Left renal cortex interstitium (tissue), 4 donors: Measurements from ENCODE around the gene TPM1. TPM values are rescaled to one million over a fixed set of nuclear protein-coding genes. Genes with fewer than 3 reads are reported as not detected.
"Not testable (repeated sequence)": the region's sequence is repeated elsewhere in the genome, so short reads cannot be mapped to it uniquely, and the experiment has no call there.

Experiments used
- DNase-seq, 4 donors: peaks; one replicate each; pipeline ENCODE4 v3.0.0-alpha.2; 2013; ENCODE audit warnings: low read depth in 4 of 4, low spot score in 2 of 4, missing footprints in 1 of 4
- polyA plus RNA-seq, 4 donors: library from polyadenylated mRNA; unstranded; fragments of 120-200 nt; gene quantifications; one replicate each; pipeline ENCODE4 v1.2.1, GENCODE V29; 2013; ENCODE audit not compliant: insufficient read length in 4 of 4

Gene TPM1
- polyA plus RNA-seq, result 100 to 1,000 TPM; 453 to 683 (median 526) TPM

DNA sequence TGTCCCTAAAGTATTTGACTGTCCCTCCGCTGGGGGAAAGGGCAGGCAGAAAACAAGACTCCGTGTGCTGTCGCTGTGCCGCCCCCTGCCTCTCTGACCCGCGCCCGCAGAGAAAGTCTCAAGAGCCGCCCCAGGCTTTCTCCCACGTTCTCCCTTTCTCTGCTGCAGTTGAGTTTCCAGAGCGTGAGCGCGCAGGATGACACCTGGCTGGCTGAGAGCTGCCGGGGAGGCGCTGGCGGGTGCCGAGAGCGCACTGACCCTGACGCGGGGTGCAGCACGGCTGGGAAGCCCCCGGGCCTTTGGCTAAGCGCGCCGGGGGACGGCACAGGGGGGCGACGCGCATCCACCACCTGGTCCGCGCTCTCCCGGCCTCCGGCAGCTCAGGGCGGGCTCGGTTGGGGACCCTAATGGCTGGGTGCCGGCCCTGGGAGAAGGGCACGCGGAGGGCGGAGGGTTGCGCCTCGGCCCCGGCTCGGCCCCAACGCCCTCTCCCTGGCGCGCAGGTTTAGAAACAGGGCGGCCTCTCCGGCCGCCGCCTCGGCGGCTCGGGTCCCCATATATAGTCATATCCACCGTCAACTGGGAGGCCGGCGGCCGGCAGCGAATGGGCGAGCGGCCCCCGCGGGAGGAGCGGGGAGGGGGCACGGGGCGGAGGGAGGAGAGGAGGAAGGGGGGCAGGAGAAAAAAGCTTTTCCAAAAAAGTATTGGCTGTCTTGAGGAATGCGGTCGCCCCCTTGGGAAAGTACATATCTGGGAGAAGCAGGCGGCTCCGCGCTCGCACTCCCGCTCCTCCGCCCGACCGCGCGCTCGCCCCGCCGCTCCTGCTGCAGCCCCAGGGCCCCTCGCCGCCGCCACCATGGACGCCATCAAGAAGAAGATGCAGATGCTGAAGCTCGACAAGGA, at the start of gene TPM1:
Gene TPM1, plus strand, starts transcription at position 774 of the 903 bp plus-strand sequence. Its CDS starts 83 bp downstream, at position 857.
- peak in 1 of 4 donors; percentile 76 for DNase-seq

DNA sequence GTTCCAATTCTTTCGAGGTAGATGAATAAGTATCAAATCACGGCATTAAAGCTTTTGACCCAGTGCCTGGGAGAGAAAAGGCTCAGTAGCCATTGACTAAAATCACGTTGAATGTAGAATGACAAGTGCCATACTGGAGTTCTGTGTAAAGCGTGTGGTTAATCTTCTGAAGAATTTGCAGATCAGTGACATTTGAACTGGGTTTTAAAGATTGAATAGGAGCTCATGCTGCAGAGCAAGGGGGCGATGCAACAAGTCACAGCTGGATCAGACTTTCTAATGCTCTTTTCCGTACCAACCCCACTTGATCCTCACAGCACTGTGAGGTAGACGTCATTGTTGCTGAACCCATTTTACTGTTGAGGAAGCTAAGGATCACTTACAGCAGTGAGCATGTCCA, 49.5 kb upstream of the TPM1 start:
- DNase-seq, result no peak

DNA sequence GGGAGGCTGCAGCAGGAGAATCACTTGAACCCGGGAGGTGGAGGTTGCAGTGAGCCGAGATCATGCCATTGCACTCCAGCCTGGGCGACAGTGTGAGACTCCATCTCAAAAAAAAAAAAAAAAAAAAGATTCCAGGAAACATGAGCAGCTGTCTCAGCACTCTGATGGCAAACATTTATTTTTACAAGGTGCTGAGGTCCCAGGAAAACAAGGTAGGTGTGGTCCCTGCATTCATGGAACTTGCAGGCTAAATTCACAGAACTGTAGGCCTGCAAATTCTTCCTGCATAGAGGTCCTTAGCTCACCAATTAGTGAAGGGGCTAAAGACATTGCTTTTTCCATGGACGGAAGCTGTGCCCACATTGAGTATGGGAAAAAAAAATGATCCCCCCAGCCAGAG, 48.9 kb upstream of the TPM1 start:
- not testable (repeated sequence) for DNase-seq

DNA sequence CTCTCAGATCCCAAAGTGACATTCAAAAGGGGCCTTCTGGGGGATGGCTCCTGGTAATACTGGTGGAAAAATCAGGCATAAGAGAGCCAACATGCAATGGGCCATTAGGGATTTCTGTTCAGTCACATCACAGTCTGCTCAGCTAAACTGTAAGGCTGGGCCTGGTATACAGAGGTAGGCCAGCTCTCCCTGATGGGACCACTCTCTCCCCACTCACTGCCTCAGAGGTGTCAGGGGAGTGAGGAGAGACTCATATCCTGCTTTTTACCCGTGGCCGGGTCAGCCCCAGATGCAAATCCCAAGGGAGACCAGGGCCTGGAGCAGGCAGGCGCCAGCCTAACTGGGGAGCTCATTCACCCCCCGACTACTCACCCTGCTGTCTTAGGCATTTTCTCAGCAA, 48.1 kb upstream of the TPM1 start:
- no peak for DNase-seq

DNA sequence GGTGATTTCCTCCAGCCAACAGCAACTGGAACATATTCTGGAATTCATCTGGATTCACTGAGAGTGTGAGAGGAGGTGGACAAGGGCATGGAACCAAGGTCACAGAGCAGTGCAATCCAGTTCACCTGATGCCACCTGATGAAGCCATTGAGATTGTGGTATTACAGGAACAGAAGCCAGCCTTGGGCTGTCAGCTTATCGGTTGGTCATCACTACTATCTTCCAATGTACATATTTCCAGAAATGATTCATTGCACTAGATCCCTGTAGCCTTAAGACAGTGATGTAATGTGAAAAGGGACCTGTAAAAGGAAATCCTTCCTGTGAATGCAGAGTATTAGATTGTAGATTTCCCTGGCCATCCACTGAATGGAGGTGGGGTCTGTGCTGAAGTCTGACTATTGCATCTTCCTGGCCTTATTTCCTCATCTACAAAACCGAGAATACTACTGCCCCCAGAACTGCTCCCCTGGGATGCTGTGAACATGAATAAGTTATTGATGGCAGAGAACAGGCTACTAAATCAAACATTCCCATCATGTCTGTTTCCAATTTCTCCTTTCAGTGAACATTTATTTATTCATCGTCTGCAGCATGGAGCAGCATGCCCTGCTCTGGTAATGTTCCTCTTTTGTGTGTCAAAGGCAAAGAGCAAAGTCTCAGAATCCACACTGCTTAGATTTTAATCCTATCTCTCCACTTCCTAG, 47.4 kb upstream of the TPM1 start:
- DNase-seq, result no peak

DNA sequence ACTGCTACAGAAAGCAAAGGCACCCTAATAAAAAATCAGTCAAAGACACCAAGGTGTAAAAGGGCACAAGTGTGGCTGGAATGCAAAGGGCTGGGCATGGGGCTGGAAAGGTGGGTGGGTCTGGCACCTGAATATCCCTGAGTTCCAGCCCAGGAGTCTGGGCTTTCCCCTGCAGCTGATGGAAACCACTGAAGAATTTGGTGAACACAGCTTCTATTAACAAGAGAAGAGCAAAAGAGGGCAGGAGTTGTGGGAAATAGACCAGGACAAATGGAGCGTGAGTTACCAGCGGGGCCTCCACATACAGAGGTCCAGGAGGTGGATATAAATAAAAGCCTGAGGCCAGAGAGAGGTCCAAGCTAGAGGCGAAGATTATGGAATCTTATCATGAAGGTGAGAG, 45.1 kb upstream of the TPM1 start:
- no peak for DNase-seq

DNA sequence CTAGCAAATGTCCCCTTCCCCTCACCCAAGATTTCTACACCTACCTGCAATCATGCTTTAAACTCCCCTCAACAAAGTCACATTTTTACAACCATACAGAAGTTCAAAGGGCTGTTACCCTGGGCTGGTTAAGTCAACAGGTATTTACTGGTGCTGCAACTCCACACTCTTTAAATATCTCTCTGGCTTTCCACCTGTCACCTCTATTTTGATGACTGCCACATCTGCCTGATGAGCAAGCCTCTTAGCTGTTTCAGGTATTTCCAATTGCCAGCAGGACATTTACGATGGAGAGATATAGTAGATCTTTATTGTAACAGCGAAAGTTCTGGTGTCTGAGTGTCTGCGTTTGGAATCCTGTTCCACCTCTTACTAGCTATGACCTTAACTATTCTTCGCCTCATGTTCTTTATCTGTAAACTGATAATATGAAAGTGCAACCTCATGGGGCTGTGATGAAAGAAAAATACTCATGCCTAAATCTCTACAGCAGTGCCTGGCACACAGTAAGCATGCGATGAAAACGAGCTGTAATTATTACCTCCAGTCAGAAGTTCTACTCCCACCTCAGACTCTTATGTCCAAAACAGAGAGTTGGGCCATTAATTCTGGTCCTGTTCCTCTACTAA, 44.2 kb upstream of the TPM1 start:
- no peak for DNase-seq

DNA sequence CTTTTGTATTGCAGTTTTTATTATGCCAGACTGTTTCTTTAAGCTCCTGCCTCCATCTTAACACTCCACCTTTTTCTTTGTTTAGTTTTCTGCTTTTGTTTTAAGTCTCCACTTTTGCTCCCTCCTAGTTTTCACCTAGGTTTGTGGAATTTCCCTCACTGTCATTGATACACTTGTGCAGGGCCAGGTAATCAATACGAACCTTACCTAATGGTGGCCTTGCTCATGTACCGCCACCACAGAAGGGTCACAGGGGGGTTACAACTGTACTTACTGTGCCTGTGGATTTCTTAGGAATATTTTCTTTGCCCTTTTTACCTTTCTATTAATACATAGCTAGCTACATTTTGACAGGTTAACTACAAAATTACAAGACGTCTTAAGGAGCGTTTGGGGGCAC, 43.4 kb upstream of the TPM1 start:
- DNase-seq, result no peak

DNA sequence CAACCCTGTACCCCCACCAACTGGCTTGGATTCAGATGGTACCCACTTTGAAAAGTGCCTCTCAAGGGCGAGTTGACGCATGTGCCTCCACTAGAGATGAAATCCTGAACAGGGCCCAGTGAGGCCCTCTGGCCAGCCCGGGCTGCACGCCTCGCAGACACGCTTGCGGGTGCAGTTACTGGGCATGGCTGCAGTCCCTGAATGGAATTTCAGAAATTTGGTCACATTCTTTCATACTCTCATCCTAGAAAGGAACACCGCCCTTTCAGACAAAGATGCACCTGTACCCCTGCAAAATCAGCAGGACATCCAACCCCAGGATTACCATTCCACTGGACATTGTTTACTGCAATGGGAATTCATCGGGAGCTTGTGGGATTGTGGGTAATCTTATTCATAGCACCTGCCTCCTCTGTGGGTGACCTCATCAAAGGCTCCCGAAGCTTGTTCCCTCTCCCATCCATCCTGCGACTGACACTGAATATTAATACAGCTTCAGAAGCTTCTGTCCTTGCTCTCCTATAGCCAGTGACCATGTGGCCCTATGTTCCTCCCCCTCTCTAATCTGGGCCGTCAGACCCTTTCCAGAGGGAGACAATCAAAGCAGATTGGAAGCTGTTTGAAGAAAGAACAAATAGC, 42.5 kb upstream of the TPM1 start:
- no peak for DNase-seq

DNA sequence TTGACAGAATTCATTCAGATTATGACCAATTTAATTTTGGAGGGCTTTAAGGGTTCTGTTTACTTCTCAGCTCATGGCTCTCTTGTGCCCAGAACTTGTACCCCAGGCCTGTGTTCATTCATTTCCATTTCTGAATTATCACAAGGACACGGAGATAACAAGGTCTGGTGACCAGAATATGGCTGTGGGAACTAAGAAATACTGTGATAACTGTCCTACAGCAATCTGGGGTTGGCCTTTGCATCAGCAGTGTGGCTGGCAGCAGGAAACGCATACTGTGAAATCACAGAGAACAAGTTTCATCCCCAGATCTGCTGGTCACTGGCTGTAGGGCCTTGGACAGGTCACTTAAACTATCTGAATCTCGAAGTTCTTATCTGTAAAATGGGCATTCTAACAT, 41.8 kb upstream of the TPM1 start:
- DNase-seq, result no peak

DNA sequence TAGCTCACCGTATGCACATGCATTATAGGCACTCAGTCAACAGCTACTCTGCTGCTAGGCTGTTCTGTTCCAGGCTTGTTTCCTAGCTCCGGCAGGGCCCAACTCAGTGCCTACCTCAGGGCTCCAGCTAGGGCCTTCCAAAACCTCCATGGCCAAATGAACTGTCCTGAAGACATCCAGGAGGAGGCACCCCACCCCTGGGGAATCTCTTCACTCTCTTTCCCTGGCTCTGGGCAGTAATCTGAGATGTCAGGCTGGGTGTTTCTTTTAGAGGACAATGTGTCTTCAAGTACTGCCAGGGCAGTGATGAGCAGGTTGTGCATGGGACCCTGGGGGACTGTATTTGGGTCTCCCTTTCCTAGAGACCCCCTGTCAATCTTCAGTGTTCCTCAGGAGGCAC, 38.3 kb upstream of the TPM1 start:
- no peak for DNase-seq

DNA sequence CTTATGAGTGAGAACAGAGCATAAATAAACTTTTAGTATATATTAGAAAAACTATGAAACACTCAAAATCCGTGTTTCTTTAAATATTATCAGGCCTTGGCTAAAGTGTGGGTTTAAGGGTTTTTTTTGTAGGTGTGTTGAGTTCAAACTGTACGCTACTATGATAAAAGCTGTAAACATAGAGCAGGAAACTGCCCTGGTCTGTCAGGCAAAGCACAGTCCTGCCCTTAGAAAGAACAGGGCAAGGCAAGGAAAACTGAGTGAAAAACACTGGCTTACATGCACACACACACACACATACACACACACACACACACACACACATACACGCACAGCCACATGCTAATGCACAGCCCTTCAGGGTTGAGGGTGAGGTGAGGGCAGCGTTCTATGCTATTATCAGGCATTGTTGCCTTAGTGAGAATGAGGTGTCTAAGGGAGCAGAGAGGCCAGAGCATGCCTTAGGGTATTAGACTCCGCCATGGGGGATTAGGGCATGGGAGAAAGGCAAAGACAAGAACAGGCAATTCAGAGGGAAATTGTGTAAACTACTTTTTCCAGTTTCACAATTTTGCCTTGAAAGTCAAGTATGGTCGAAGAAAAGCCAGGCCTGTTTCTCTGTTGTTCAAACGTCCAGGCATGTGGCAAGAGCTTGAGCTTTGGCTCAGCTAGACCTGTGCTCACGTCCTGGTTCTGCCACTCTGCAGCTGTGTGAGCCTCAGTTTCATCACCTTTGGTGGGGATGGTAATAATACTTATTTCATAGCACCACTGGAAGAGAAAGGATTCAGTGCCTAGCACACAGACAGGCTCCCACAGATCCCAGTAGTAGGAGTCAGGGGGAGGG, 36.3 kb upstream of the TPM1 start:
- DNase-seq, result no peak

DNA sequence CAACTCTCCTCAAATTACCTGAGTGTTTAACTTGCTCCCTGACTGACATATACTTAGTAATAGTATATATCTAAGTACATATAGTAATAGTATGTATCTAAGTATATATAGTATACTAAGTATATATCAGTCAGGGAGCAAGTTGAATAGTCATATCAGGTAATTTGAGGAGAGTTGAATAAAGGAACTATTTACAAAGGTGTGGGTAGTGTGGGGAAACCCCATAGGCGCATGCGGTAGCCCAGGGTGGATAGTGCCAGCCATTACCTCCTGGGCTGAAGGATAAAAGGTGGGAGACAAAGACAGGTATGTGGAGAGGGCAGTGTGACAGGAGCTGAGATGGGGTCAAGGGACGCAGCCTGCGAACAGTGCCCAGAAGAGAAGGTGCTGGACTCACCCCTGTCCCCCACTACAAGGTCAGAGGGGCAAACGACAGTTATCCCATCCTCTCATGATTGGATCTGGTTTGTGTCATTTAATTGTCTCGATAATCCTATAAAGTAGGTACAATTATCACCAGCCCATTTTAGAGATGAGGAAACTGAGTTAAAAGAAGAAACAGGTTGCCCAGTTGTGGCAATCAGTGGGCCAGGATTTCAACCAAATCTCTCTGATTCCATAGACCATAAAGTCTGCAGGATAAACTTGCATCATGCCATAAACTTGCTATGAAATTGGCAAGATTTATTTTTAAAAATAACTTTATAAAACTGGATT, 34.1 kb upstream of the TPM1 start:
- no peak for DNase-seq

DNA sequence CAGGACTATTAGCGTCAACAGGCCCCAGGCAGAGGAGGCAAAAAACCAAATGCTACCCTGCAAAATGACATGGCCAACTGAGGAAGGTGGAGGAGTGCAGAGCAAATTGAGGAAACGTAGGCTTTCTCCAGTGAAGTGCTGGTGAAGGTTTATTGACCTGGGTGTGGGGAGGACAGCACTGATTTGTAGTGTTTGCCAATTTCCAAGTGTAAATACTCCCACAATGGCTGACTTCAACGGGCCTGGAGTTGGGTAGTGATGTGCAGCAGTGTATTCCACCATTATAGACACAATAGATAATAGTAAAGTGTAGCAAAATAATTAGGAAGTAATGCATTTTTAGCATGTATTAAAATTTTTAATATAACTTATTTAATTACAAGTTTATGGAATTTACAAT, 32.2 kb upstream of the TPM1 start:
- no peak for DNase-seq

DNA sequence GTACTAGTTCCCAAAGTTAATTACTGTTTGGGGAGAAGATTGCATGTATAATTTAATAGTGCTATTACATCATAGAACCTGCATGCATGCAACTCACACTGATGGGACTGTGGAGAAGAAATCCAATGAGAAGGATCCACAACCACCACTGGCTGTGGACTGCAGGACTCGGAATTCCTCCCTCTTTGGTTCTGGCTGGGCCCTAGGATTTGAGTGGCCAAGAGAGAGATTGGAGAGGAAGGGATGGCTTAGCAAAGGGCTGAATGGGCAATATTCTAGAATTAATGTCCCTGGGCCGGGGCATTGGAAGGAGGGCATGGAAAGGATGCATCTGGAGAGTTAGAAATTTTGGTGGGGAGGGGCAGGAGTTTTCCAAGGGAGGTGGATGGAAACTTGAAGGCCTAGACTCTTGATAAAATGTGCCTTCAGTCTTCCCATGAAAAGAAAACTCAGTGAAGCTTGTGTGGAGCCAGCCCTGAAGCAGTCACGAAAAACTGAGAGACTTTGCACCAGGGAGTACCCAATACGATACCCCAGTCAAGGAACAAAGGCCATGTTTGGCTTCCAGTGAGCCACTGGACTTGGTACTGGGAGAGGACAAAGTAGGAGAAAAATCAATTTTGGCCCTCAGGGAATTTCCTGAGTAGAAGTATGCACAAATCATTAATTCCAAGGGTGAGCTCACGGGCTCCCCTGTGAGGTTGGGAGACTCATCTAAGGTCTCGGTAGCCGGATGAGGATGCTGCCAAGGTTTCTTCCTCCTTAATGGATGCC, 31.4 kb upstream of the TPM1 start:
- DNase-seq, result no peak

DNA sequence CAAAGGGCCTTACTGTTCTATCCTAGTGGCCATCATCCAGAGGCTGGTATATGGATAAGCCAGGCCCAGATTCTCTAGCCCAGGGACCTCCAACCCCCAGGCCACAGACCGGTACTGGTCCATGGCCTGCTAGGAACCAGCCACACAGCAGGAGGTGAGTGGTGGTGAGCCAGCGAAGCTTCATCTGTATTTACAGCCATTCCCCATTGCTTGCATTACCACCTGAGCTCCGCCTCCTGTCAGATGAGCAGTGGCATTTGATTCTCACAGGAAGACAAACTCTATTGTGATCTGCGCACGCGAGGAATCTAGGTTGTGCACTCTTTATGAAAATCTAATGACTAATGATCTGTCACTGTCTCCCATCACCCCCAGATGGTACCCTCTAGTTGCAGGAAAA, 30.1 kb upstream of the TPM1 start:
- no peak for DNase-seq

DNA sequence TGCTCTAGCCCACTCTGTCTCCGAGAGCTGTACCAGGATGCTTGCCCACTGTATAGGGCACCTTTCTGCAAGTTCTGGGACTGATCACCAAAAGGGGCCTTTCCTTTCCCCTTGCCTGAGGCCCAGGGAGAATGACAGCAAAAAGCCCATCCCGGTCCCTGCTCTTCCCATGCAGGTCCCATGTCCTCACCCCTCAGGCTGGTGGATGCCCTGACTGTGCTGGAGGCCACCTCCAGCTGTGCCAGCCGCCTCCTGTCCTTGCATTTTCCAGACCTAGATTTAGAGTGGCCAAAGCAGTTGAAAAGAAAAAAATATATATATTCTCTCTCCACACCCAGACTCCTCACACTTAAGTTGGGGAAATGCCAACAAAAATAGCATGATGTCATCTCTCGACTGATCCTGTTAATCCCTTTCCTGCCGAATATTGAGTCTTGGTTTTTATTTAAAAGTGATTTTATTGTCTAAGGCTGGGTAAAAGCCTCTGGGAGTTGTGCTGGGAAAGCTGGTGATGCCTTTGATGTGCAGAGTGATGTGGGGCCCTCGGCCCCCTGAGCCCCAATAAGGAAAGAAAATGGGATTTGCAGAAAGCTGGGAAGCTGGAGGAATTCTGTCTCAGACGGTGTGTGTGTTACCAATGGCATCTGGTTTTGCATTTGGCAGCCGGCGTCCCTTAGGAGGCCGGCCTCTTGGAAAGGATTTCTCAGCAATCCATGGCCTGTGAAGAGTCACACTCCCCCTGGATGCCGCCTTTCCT, 29.3 kb upstream of the TPM1 start:
- DNase-seq, result no peak

DNA sequence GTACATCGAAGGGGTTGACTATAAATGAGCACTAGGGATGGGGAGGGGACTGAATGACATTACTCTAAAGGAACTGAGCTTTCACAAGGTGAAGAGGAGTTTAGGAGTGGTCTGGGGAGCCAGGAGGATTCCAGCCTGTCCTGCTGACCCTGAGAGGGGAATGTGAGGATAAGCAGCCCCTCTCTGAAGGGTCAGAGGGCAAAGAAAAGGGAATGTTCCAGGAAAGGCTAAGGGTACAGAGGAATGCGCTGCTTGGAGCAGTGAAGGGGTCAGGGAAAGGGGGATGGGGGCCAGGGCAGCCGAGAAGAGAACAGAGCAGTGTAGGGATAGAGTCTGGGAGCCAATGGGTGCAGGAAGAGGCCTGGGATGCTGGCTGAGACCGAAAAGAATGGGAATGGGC, 28.0 kb upstream of the TPM1 start:
- no peak for DNase-seq
